DMS79 (cell line): ENCODE data around the gene CTF1.
"Not testable (repeated sequence)": the region's sequence is repeated elsewhere in the genome, so short reads cannot be mapped to it uniquely, and the experiment has no call there.

Experiments used
- DNase-seq: peaks from one replicate; lab custom pipeline; 2025; lab: John Stamatoyannopoulos, UW

CTF1 gene

DNA sequence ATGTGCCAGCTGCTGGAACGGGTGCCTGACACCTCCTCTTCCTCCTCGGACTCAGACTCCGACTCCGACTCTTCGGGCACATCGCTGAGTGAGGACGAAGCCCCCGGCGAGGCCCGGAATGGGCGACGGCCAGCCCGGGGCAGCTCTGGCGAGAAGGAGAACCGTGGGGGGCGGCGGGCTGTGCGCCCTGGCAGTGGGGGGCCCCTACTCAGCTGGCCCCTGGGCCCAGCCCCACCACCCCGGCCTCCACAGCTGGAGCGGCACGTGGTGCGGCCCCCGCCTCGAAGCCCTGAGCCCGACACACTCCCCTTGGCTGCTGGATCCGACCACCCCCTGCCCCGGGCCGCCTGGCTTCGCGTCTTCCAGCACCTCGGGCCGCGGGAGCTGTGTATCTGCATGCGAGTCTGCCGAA, 33.8 kb downstream of the CTF1 start:
- DNase-seq, result no peak

DNA sequence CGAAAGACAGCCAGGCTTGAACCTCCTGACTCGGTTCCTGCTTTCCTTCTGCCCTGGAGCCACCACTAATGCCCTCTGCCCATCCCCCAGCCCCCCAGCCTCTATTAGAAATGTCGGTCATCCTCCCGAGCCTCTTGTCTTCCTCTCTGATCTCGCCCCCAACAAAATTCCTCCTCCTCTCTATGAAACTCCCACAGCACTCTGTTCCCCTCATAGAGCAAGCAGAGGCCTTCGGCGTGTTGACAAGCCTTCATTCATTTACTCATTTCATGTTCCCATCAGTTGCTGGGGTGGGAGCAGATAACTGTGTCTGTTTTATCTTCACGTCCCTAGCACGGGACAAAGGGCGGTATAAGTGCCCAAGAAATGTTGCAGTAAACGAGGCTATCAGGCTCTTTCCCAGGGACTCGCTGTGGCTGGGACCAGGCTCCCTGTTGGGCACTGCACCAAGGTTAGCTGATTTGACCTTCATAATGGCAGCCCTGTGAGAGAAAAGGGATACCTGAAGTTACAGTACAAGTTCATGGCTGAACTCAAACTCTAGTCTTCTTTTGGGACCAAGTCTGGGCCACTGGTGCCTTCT, 34.7 kb downstream of the CTF1 start:
- no peak for DNase-seq

DNA sequence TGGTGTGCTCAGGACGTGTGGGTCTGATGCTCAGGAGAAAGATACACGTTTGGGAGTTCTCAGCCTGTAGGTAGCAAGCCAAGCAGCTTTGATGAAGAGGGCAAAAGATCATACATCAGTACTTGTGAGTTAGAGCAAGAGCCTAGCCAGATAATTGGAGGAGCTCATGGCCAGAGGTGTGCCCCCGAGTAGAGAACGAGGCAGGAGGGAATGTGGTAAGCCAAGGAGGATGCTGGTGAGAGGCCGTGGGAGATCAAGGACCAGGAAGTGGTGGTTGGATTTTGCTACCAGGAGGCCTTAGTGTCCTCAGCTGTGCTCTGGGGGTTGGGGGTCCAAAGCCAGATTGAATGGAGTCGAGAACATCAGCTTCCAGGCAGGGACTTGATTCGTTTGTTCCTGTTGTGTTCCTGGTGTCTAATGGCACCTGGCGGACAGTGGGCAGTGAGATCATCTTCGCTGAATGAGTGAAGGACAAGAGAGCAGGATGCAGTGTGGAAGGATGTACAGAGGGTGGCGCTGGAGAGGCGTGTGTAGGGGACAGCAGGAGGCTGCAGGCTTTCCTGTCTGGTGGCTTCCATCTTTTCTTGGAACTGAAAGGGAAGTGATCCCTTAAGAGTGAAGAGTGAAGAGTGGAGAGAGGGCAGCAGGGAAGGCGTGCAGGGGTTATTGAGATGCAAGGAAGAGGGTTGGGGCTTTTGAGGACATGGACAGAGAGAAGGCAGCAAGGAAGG, 38.6 kb downstream of the CTF1 start:
- DNase-seq, result no peak

DNA sequence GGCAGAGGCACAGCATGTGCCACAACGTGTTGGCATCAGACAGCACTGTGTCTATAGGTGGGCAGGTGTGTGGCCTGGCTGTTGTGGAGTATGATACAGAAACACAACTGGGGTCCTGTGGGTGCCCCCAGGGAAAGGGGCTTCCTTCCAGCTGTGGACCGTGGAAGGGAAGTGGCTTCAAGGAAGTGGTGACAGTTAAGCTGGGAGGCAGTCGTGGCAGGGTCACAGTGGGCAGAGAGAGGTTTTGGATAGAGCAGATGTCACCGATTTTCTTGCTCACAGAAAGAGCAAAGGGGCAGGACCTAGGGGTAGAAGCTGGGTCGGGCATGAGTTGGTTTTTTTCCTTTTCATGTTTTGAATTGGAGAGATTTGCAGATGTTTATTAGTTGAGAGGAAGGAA, 41.3 kb downstream of the CTF1 start:
- DNase-seq, result no peak

DNA sequence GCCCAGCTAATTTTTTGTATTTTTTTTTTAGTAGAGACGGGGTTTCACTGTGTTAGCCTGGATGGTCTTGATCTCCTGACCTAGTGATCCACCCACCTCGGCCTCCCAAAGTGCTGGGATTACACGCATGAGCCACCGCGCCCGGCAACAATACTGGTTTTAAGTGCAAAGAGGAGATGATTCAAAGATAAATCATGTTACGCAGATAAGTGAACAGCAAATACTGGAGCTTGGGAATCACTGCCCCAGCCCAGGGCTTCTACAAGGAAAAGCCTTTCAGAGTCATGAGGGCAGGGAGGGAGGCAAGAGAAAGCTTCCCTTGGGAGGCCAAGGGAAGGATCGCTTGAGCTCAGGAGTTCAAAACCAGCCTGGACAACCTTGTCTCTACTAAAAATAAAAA, 43.2 kb downstream of the CTF1 start:
- not testable (repeated sequence) for DNase-seq

DNA sequence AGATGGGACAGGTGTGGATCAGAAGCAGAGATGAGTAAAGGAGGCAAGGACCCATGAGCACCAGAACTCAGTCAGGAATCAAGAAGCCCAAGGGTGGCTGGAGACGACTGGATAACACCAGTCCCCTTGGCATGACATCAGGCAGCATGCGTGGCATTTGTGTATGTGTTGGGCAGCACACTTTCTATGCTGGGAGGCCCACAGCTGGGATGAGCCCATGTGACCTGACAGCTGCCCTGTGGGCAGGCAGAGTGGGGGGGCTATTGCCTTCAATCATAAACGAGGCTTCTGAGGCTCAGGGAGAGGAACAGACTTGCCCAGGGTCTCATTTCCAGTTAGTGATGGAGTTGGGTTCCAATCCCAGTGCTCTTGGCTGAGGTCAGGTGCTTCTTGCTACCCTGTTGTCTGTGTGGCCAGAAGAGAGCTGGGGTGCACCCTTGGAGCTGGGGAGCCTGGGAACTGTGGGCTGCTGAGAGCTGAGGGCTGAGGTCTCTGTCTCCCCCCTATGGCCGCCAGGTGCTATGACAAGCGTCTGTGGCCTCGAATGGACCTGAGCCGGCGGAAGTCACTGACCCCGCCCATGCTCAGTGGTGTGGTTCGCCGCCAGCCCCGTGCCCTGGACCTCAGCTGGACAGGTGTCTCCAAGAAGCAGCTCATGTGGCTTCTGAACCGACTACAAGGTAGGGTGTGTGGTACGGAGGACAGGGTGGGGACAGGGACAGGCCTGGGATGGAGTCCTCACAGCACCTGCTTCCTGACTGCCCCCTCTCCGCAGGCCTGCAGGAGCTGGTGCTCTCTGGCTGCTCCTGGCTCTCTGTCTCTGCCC, 45.4 kb downstream of the CTF1 start:
- peak; percentile 25 for DNase-seq

DNA sequence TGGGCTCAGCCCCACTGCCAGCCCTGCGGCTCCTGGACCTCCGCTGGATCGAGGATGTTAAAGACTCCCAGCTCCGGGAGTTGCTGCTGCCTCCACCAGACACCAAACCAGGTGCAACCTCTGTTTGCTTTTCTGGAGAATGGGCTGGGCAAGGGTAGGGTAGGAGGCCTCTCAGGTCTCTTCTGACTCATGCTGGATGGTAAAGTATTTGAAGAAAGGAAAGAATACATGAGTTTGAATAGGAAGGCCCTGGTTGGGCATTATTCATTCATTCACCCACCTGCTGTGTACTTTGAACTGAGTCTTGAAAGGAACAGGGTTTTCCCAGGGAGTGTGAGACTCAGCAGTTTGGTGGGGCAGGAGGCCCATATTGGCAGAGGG, 46.0 kb downstream of the CTF1 start:
- DNase-seq, result no peak

DNA sequence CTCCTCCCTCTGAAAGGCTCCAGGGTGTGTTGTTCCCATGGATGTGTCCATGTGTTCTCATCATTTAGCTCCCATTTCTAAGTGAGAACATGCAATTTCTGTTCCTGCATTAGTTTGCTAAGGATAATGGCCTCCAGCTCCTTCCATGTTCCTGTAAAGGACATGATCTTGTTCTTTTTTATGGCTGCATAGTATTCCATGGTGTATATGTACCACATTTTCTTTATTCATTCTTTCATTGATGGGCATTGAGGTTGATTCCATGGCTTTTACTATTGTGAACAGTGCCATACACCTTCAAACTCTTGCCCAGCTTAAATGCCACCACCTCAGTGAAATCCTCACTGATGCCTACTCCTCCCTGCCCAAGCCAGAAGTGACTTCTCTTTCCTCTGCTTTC, 47.9 kb downstream of the CTF1 start:
- DNase-seq, result no peak

DNA sequence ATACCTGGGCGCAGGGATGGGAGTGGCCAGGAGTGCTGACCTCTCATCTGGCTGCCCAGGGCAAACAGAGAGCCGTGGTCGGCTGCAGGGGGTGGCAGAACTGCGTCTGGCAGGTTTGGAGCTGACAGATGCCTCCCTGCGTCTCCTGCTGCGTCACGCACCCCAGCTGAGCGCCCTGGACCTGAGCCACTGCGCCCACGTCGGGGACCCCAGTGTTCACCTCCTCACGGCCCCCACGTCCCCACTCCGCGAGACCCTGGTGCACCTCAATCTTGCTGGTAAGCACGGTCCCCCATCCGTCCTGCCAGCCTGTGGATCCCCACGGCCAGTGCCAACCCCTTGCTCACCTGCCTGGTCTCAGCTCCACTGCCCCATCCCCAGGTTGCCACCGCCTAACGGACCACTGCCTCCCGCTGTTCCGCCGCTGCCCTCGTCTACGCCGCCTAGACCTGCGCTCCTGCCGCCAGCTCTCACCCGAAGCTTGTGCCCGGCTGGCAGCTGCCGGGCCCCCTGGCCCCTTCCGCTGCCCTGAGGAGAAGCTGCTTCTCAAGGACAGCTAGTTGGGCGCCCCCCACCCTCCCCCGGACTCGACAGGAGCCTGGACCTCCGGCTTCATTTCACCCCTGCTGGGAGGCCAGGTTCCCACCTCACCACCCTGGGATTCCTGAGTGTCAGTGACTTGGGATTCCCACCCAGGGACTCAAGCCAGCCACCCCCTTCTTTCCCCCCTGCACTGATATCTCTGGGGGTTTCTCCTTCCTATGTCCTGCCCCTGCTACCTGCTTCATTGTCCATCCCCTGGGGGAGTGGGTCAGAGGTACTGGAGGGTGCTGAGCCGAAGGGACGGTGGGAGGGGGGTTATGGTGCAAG, 50.5 kb downstream of the CTF1 start:
- DNase-seq, result no peak

DNA sequence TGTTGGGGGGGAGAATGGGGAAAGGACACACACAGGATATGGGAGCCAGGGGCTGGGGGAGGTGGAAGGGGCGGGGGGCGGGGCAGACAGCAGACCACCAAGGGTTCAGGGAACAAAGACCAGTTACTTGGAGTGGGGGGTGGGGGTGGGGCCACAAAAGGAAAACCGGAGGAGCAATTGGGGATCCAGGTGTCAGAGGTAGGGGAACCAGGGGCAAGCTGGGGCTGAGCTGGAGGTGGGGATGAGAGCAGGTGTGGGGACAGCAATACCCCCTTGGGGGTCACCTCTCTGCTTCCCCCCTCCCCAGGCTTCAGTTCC, 51.1 kb downstream of the CTF1 start:
- no peak for DNase-seq

DNA sequence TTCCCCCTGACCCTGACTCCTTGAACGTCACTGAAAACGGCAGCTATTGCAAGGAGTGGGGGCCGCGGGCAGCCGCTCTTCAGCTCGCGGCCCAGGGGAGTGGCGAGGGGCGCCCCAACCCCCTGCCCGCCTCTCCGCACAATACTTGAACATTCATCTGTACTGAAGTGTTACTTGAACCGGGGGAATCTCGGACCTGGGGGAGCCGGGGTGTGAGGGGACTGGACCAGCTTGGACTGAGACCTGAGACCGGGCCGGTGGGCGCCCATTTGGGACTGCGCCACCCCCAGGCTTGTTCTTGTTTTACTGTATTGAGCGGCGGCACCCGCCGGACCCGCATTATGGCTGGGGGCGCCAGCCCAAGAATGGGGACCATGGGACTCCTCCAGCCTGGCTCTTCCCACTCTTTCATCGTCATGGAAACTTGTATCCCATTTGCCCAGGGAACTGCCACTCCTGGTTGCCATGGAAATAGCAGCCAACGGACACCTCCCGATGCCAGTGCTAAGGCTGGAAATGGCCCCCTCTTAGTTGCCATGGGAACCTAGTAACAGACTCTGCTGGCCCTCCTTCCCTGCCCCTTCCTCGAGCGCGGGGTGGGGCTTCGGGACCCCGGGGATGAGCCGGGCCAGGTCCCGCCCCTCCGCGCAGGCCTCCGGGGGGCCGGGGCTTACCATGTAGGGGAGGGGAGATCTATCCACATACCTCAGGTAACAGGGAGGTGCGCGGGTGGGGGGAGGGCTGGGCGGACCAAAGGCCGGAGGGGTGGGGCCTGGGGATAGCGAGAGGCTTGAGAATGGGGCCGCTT, 51.6 kb downstream of the CTF1 start:
- DNase-seq, result peak; percentile 98

DNA sequence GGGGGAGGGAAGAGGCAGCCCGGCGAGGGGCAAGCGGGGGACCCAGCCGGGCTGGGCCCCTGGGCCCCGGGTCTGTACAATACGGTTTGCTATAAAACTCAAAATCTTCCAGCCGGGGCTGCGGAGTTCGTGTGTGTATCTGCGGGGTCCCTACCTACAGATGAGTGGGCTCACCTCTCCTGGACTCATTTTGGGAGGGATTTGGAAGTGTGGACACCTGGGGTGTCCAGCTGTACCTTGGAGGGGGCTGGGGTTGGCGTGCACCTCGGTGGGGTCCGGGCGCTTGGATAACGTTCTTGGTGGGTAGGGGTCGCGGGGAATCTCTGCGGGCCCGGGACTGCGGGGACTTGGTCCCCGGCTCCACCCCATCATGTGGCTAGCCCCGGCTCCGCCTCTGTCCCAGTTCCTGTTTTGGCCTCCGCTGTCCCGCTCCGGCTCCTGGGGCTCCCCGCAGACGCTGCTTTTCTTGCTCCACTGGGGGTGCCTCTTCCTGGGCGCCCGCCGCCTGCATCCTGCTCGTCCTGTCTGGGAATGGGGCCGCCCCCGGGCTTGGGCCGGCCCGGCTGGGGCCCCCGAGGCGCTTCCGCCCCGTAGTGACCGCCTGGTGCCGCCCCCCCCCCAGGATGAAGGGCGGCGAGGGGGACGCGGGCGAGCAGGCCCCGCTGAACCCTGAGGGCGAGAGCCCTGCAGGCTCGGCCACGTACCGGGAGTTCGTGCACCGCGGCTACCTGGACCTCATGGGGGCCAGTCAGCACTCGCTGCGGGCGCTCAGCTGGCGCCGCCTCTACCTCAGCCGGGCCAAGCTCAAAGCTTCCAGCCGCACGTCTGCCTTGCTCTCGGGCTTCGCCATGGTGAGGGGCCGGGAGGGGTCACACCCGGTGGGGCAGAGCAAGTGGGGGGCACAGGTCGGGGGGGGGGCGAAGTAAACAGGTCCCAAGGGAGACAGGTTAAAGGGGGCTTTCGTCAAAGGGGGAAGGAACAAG, 52.5 kb downstream of the CTF1 start, which contains the start of gene ORAI3:
Gene ORAI3, plus strand, starts transcription at position 402 of the 983 bp plus-strand sequence. Its CDS starts 222 bp downstream, at position 624.
- no peak for DNase-seq

DNA sequence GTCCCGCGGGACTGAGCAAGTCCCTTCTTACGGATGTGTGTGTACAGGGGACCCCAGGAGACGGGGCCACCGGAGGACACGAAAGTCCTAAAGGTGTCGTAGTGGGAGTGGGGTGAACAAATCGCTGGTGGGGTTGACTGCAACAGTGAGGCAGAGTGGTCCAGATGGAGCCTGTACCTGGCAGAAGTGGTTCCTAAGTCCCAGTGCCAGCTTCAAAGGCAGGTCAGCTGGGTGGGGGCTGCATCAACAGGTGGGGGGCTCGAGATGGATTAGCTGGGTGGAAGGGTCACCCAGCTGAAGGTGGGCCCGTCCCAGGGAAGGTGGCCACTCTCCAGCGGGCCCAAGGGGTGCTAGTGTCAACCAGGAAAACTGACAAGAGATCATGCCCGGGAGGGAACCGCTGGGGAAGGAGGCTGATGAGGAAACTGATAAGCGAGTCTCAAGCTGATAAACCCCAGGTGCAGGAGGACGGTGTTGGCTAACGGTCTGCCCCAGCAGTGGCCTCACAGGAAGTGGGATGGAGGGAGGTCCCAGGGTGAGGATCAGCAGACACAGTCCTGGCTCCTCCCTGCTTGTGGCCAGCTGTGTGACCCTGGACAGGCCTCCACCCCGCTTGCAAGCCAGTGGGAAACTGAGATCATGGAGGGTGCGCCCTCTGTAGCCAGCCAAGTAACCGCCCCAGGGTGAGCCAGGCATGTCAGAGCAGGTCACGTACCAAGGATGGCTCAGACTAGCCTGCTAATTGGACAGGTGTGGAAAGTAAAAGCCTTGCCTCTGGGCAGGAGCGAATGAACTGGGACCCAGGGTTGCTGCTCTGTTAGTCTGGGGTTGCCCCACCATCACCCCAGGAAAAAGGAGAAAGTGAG, 53.5 kb downstream of the CTF1 start:
- DNase-seq, result peak; percentile 28

DNA sequence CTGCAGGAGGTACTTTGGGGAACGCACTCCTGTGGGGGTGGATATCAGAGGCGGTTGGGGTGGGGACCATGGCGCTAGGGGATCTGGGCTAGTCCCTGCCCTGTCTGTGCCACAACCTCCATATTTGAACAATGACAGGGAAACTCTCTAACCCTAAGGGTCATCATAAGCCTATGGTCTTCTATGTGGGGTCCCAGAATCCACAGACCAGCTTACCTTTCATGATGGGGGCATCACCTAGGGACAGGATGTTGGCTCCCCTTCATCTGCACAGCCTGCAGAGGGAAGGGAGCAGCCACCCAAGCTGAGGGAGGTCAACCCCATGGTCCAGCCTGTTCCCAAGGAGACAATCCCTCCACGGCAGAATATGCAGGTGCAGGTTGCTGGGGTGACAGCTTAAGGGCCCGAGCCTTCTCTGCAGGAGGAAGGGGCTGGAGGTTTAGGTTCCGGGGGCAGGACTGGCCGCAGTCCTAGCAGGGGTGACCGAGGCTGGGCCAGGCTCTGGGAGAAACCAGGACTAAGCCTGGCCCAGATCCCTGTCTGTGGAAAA, 54.2 kb downstream of the CTF1 start:
- DNase-seq, result no peak

DNA sequence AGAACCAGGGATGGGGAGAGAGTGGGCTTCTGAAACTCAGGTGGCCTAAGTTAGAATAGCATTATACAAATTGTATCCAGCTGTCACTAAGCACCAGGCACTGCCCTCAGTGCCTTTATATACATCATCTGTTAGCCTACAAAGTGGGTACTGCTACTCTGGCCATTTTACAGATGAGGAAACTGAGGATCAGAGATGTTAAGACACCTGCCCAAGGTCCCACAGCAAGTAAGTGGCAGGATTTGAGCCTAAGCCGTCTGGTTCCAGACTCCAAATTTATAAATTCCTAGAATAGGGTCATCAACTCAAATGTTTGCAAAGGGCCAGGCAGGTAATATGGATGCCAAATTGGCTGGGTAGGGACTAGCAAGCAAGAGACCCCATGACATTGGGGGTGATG, 54.8 kb downstream of the CTF1 start:
- DNase-seq, result no peak

DNA sequence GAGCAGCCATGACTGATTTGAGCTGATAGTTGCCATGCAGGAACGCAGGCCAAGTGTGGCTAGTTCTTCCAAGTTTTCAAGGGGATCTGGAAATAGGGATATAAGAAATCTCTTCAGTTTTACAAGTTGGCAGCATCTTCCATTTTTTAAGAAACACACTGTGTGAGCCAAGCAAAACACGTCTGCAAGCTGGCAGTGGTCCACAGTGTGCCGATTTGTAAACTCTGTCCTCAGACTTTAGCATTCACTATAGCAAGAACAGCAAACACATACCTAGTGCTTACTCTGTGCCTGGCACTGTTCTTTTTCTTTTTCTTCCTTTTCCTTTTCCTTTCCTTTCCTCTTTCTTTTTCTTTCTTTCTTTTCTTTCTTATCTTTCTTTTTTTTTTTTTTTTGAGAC, 55.3 kb downstream of the CTF1 start:
- DNase-seq, result no peak

DNA sequence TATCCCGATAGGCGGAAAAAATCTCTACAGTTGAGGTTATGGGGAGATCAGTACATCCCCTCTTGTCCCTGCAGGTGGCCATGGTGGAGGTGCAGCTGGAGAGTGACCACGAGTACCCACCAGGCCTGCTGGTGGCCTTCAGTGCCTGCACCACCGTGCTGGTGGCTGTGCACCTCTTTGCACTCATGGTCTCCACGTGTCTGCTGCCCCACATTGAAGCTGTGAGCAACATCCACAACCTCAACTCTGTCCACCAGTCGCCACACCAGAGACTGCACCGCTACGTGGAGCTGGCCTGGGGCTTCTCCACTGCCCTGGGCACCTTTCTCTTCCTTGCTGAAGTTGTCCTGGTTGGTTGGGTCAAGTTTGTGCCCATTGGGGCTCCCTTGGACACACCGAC, 56.7 kb downstream of the CTF1 start:
- no peak for DNase-seq
